Measurements from ENCODE around the gene CCR7. TPM values are rescaled to one million over a fixed set of nuclear protein-coding genes. Genes with fewer than 3 reads are reported as not detected.

The CCR7 gene
- total RNA-seq, 4 donors from 2014 or later: 1.2 TPM; not detected in 3

DNA sequence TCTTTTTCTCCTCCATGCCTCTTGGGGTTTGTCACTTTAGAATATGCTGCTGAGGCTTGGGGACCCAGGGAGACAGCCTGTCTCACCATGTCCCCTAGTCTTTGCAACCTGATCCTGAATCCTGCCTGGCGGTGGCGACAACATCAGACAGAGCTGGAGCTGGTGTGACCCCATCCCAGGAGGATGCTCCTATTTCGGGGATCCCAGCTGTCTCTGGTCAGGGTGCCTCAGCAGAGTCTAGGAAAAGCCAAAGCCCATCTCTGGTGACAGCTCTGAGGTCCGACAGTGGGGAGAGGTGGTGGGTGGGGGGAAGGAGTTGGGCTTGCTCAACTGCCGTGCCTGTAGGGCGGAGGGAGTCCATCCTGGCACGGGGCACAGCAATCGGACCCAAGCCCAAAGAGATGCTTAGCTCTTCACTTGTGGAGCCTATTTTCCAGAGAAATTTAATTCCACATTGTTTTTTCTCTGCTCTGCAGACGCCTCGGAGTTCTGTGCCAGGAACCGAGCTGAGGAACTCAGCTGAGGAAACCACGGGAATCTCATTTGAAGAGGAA lies 53.5 kb downstream of the CCR7 start:
- Histone ChIP-seq H3K27me3 (no peaks in the 10 kb centered on the region), H3K9me3 (no peaks in the 10 kb centered on the region), H3K4me1 (peaks cover 53% of the 10 kb centered on the region), H3K27ac (no peak overlapping the region), H3K4me3 (no peak overlapping the region), H3K36me3 (no peaks in the 10 kb centered on the region)
- 59% methylated on average over 12 of the region's 12 CpGs for WGBS
- TF ChIP-seq POLR2A (IDR thresholded peaks at IDR 0.05) (no peak), POLR2AphosphoS5 (IDR thresholded peaks at IDR 0.05) (no peak), EP300 (IDR thresholded peaks at IDR 0.05) (no peak)
- TF ChIP-seq, protein P1, sequence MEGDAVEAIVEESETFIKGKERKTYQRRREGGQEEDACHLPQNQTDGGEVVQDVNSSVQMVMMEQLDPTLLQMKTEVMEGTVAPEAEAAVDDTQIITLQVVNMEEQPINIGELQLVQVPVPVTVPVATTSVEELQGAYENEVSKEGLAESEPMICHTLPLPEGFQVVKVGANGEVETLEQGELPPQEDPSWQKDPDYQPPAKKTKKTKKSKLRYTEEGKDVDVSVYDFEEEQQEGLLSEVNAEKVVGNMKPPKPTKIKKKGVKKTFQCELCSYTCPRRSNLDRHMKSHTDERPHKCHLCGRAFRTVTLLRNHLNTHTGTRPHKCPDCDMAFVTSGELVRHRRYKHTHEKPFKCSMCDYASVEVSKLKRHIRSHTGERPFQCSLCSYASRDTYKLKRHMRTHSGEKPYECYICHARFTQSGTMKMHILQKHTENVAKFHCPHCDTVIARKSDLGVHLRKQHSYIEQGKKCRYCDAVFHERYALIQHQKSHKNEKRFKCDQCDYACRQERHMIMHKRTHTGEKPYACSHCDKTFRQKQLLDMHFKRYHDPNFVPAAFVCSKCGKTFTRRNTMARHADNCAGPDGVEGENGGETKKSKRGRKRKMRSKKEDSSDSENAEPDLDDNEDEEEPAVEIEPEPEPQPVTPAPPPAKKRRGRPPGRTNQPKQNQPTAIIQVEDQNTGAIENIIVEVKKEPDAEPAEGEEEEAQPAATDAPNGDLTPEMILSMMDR (IDR thresholded peaks at IDR 0.05): no peak
- peak; percentile 59 to 63 for DNase-seq (ENCODE audit: low spot score in 2 of 2)

DNA sequence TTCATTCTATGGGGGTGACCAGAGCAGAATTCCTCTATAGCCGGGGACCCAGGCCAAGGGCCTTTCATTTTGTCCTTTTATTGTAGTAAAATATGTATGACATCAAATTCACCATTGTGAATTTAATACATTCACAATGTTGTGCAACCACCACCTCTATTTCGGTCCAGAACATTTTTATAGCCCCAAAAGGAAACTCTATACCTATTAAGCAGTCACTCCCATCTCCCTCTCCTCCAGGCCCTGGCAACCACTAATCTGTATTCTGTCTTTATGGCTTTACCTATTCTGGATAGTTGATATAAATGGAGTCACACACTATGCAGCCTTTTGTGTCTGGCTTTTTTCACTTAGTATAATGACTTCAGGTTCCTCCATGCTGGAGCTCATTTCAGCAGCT lies 54.1 kb downstream of the CCR7 start:
- Histone ChIP-seq H3K4me3 (no peak overlapping the region), H3K4me1 (peaks cover 46% of the 10 kb centered on the region), H3K27me3 (no peaks in the 10 kb centered on the region), H3K27ac (peak overlapping the region; percentile 70), H3K36me3 (no peaks in the 10 kb centered on the region), H3K9me3 (no peaks in the 10 kb centered on the region)
- 76% methylated on average over 2 of the region's 2 CpGs for whole genome bisulfite sequencing
- TF ChIP-seq EP300 (IDR thresholded peaks at IDR 0.05): no peak
- TF ChIP-seq, protein P1 (IDR thresholded peaks at IDR 0.05): no peak
- no peak for TF ChIP-seq POLR2A (IDR thresholded peaks at IDR 0.05)
- no peak for TF ChIP-seq POLR2AphosphoS5 (IDR thresholded peaks at IDR 0.05)
- DNase-seq (ENCODE audit: low spot score in 2 of 2): peak in 1 of 2 donors; percentile 44

DNA sequence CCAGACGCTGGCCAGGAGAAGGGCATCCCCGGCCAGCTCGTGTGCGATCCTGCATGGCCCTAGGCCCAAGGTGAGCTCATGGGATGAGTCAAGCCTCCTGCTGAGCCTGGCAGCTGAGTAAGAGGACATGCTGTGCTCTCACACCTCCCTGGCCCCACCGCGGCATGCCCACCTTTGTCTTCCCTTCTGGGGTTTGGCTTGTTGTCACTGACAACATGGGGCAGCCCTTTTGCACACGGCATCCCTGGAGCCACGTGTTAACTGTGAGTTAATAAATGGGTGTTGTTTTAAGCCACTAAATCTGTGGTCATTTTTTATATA lies 55.0 kb downstream of the CCR7 start:
- WGBS: 75% methylated on average over 4 of the region's 8 CpGs

DNA sequence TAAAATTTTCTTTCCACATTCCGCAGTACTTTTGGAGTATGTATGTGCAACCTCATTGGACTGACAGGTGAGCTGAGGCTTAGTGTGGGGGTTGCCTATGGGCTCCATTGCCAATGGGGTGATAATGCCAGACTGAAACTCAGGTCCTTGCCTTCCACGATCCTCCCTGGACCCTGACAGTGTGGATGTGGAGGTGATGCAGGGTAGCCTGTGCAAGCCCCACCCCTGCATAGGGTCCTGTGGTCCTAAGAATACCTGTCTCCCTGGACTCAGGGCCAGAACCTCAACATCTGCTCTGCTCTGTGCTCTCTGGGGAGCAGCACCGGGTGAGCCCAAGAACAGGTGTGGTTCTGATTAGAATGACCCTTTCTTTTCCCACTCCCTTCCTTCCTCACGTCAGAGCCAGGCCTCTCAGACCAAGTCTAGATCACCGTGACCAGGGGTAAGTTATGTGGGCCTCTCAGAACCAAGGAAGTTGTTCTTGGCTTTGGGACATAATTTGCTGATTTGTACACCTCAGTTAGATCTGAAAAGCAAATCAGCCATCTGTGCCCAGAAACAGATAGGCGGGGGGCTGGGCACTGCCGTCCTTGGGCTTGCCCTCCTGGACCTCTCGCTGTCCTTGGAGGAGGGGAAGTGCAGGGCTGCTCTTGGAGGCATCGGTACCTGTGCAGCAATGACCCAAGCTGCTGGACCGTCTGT lies 55.5 kb downstream of the CCR7 start:
- peak overlapping the region; percentile 70 for H3K27ac ChIP-seq
- peak in 1 of 2 donors; percentile 60 for DNase-seq (ENCODE audit: low spot score in 2 of 2)
- WGBS: 59% methylated on average over 5 of the region's 10 CpGs
- H3K36me3 ChIP-seq: no peaks in the 10 kb centered on the region
- H3K4me1 ChIP-seq: peaks cover 35% of the 10 kb centered on the region
- no peak overlapping the region for H3K4me3 ChIP-seq
- no peaks in the 10 kb centered on the region for H3K27me3 ChIP-seq
- no peaks in the 10 kb centered on the region for H3K9me3 ChIP-seq
- TF ChIP-seq POLR2A (IDR thresholded peaks at IDR 0.05) (no peak), POLR2AphosphoS5 (IDR thresholded peaks at IDR 0.05) (peak in 1 of 3 donors; percentile 14), EP300 (IDR thresholded peaks at IDR 0.05) (no peak)

More for the DNA sequence above, 55.0 kb downstream of the CCR7 start:
- H3K4me3 ChIP-seq: no peak overlapping the region
- no peaks in the 10 kb centered on the region for H3K27me3 ChIP-seq
- H3K36me3 ChIP-seq: no peaks in the 10 kb centered on the region
- DNase-seq (ENCODE audit: low spot score in 2 of 2): peak; percentile 66 to 76
- H3K4me1 ChIP-seq: peaks cover 38% of the 10 kb centered on the region
- H3K9me3 ChIP-seq: no peaks in the 10 kb centered on the region
- peak in 1 of 3 donors; percentile 90 for TF ChIP-seq POLR2AphosphoS5 (IDR thresholded peaks at IDR 0.05)
- TF ChIP-seq, protein P1 (IDR thresholded peaks at IDR 0.05): no peak
- peak overlapping the region; percentile 70 for H3K27ac ChIP-seq

DNA sequence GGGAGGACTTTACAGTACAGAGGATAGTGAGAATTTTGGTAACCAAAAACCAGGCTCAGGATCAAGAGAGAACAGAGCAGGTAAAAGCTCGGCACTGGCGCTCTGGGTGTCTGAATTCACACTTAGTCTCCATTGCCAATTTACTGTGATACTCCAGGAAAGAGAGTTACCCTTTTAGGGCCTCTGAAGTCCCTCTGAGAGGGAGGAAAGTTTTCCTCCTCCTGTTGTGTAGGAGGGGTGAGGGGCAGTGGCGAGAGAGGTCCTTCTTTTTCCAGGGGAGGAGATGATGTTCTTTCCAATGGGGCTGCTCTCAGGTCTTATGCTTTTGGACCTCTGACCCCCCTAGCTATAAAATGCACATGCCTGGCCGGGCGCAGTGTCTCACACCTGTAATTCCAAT lies 58.5 kb downstream of the CCR7 start:
- Histone ChIP-seq H3K4me1 (peaks cover 22% of the 10 kb centered on the region), H3K27me3 (no peaks in the 10 kb centered on the region), H3K9me3 (no peaks in the 10 kb centered on the region), H3K4me3 (no peak overlapping the region), H3K36me3 (no peaks in the 10 kb centered on the region), H3K27ac (no peak overlapping the region)
- peak in 1 of 2 donors; percentile 36 for DNase-seq (ENCODE audit: low spot score in 2 of 2)
- 85% methylated on average over 5 of the region's 5 CpGs for WGBS
- TF ChIP-seq EP300 (IDR thresholded peaks at IDR 0.05) (no peak), POLR2AphosphoS5 (IDR thresholded peaks at IDR 0.05) (no peak), POLR2A (IDR thresholded peaks at IDR 0.05) (no peak)
- TF ChIP-seq, protein P1 (IDR thresholded peaks at IDR 0.05): no peak

Other genes with a start within 250 kb of the CCR7 start
- 1 to 10 TPM in 1 of 4 donors, not detected in 3; 2.1 TPM for gene GJD3, start 200.7 kb downstream of the CCR7 start, total RNA-seq
- 10 to 100 TPM in 3 of 4 donors, 1 to 10 TPM in 1; 8.1 to 45.2 (median 22.2) TPM for gene TOP2A, start 147.6 kb downstream of the CCR7 start, total RNA-seq
- 10 to 100 TPM; 45.0 to 88.8 (median 74.6) TPM for gene IGFBP4, start 122.0 kb downstream of the CCR7 start, total RNA-seq
- 1,000 to 10,000 TPM in 2 of 4 donors, 100 to 1,000 TPM in 2; 730 to 1,745 (median 1,078) TPM for gene TNS4, start 63.8 kb downstream of the CCR7 start, total RNA-seq
- gene SMARCE1, start 82.3 kb upstream of the CCR7 start, total RNA-seq: 100 to 1,000 TPM in 1 of 4 donors, 10 to 100 TPM in 3; 65.5 to 104 (median 75.9) TPM
- gene KRT222, start 99.7 kb upstream of the CCR7 start, total RNA-seq: under 1 TPM in 1 of 4 donors, not detected in 3; 0.26 TPM
- not detected for gene KRT24, start 138.3 kb upstream of the CCR7 start, total RNA-seq
- gene KRT25, start 189.9 kb upstream of the CCR7 start, total RNA-seq: 100 to 1,000 TPM in 2 of 4 donors, 10 to 100 TPM in 1, 1 to 10 TPM in 1; 8.7 to 383 (median 119) TPM
- 1 to 10 TPM in 2 of 4 donors, under 1 TPM in 2; 0.34 to 7.2 (median 1.8) TPM for gene KRT26, start 206.7 kb upstream of the CCR7 start, total RNA-seq
- 100 to 1,000 TPM in 1 of 4 donors, 10 to 100 TPM in 2, 1 to 10 TPM in 1; 1.9 to 150 (median 39.1) TPM for gene KRT27, start 217.1 kb upstream of the CCR7 start, total RNA-seq
- 10 to 100 TPM in 2 of 4 donors, 1 to 10 TPM in 2; 1.0 to 32.0 (median 11.6) TPM for gene KRT28, start 234.5 kb upstream of the CCR7 start, total RNA-seq

Data from suprapubic skin (tissue), 4 donors.